Esophagus (tissue), 2 donors: ENCODE data around the gene KCNMB3. TPM values are rescaled to one million over a fixed set of nuclear protein-coding genes. Genes with fewer than 3 reads are reported as not detected.
"Not testable (repeated sequence)": the region's sequence is repeated elsewhere in the genome, so short reads cannot be mapped to it uniquely, and the experiment has no call there.

Experiments used
- H3K27ac ChIP-seq, 2 donors: one replicate each; pipeline ENCODE4 v1.5.1; 2013; ENCODE audit warnings: low read depth in 2 of 2, mild to moderate bottlenecking in 2 of 2, inconsistent platforms in 1 of 2, low read length in 1 of 2, moderate library complexity in 1 of 2
- H3K27me3 ChIP-seq, 2 donors: one replicate each; pipeline ENCODE4 v1.6.1; 2013; ENCODE audit warnings: low read length in 2 of 2, control low read depth in 1 of 2, mild to moderate bottlenecking in 1 of 2; ENCODE audit not compliant: insufficient read depth in 2 of 2, control insufficient read depth in 1 of 2
- H3K36me3 ChIP-seq, 2 donors: one replicate each; pipeline ENCODE4 v1.6.1; 2013; ENCODE audit warnings: low read length in 1 of 2; ENCODE audit not compliant: control insufficient read depth in 2 of 2, insufficient read depth in 2 of 2
- H3K4me1 ChIP-seq, 2 donors: one replicate each; pipeline ENCODE4 v1.6.1; 2013; ENCODE audit warnings: low read length in 1 of 2; ENCODE audit not compliant: control insufficient read depth in 2 of 2, insufficient read depth in 2 of 2
- H3K4me3 ChIP-seq, 2 donors: one replicate each; pipeline ENCODE4 v1.5.1; 2013; ENCODE audit warnings: low read length in 2 of 2, mild to moderate bottlenecking in 2 of 2, low read depth in 1 of 2, moderate library complexity in 1 of 2
- H3K9me3 ChIP-seq, 2 donors: one replicate each; pipeline ENCODE4 v1.6.1; 2013; ENCODE audit warnings: mild to moderate bottlenecking in 2 of 2, low read depth in 1 of 2, low read length in 1 of 2, moderate library complexity in 1 of 2; ENCODE audit not compliant: control insufficient read depth in 2 of 2, insufficient read depth in 1 of 2
- WGBS, 2 donors: extraction: QIAGEN DNeasy Blood & Tissue Kit; methylation state at CpG; one replicate each; pipeline ENCODE4 v1.1.7; 2013; 5-methylcytosine and 5-hydroxymethylcytosine counted together
- polyA plus RNA-seq, 2 donors: library from polyadenylated mRNA; stranded (reverse); fragments of 200-250 nt; gene quantifications; one replicate each; pipeline ENCODE4 v1.2.3, GENCODE V29; 2013
- donor health status: healthy with polysubstance abuse.
- donor health status: Bipolar disorder and iron deficiency.

KCNMB3 gene
- polyA plus RNA-seq, 2 donors: 0.74 to 1.1 TPM

DNA sequence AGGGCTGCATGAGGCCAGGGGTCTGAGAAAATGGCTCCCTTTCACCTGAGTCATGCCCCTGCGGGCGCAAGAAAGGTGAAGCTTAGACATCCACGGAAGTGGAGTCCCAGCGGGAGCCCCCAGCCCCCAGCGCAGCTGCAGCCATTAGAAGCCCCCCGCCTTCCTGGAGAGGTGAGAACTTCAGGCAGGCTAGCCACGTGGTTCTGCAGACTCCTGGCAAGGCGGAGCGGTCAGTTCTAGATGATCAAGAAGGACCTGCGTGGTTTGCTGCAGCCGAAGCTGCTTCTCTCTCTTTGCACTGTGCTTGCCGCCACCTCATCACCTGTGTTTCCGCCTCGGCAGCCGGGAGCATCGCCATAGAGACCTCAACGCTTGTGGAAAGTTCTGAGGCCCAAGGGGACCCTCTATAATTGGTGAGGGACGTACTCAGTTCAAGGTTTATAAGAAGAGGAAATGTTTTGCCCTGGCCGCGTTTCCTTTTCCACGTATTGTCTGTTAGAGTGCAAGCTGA is 15.8 kb upstream of the KCNMB3 start:
- Histone ChIP-seq H3K27me3 (no peaks in the 10 kb centered on the region), H3K4me1 (no peaks in the 10 kb centered on the region), H3K27ac (no peak overlapping the region), H3K36me3 (no peaks in the 10 kb centered on the region), H3K4me3 (no peak overlapping the region), H3K9me3 (peaks cover 2% of the 10 kb centered on the region in 2 donors)
- 76 to 79% methylated on average over 21 of the region's 21 CpGs for WGBS, 2 donors

DNA sequence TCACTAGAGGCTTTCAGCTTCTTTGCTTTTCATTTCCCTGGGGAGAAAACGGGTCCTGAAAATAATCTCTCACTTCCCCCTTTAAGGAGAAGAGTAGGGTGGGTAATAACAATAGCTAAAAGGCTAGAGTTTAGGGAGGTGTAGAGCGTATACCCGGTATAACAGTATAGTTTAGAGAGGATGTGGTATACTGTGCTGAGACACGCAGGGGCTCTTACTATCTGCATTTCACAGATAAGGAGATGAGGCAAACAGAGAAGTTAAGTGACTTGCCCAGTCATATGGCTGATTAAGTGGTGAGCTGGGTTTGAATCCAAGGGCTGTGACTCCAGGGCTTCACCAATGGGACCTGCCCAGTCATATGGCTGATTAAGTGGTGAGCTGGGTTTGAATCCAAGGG is 15.0 kb upstream of the KCNMB3 start:
- no peaks in the 10 kb centered on the region for H3K27me3 ChIP-seq
- peaks cover 0 to 2% of the 10 kb centered on the region in 2 donors for H3K4me1 ChIP-seq
- no peak overlapping the region for H3K4me3 ChIP-seq
- 76 to 82% methylated on average over 4 of the region's 4 CpGs for WGBS, 2 donors
- H3K9me3 ChIP-seq: peaks cover 2% of the 10 kb centered on the region in 2 donors
- no peak overlapping the region for H3K27ac ChIP-seq
- H3K36me3 ChIP-seq: no peaks in the 10 kb centered on the region

DNA sequence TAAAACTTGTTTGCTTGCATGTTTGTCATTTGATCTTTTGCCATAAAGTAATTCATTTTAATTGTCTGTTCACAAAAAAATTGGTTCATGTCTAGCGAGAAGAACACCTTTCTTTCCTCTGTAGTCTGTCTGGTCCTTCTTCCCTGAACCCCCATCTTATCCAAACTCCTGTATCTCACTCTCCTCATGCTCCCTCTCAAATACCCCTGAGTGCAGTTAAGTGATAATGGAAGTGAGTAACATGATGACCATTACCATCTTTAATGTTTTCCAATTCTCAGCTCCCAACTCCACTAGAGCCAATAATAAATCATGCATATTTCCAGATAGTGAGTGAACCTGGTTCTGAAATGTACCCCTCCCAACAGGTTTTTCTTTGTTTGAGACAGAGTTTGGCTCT is 14.2 kb upstream of the KCNMB3 start:
- H3K36me3 ChIP-seq: no peaks in the 10 kb centered on the region
- peaks cover 0 to 3% of the 10 kb centered on the region in 2 donors for H3K4me1 ChIP-seq
- no peak overlapping the region for H3K27ac ChIP-seq
- H3K4me3 ChIP-seq: no peak overlapping the region
- peaks cover 2% of the 10 kb centered on the region in 2 donors for H3K9me3 ChIP-seq
- no peaks in the 10 kb centered on the region for H3K27me3 ChIP-seq
- WGBS, 2 donors: 82 to 83% methylated on average over 1 of the region's 1 CpG

DNA sequence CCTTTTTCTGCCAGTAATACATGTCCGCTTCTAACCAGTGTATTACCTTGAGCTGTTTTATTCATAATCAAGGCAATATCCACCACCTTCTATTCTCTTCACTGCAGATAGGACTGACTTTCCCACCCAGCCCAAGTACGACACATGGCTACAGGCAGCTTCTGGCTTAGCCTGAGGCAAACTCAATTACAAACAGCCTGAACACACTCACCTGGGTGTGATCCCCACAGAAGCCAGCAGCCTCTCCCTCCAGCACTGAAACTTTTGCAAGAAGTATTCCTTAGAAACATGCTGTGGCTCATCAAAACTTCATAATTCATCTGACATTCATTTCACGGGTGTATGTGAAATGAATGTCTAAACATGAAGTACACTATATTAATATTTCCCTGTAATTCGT is 13.5 kb upstream of the KCNMB3 start:
- H3K27me3 ChIP-seq: no peaks in the 10 kb centered on the region
- WGBS, 2 donors: 47 to 50% methylated on average over 4 of the region's 4 CpGs
- no peak overlapping the region for H3K27ac ChIP-seq
- peaks cover 2% of the 10 kb centered on the region in 2 donors for H3K9me3 ChIP-seq
- H3K4me3 ChIP-seq: no peak overlapping the region
- no peaks in the 10 kb centered on the region for H3K36me3 ChIP-seq
- peaks cover 0 to 3% of the 10 kb centered on the region in 2 donors for H3K4me1 ChIP-seq

DNA sequence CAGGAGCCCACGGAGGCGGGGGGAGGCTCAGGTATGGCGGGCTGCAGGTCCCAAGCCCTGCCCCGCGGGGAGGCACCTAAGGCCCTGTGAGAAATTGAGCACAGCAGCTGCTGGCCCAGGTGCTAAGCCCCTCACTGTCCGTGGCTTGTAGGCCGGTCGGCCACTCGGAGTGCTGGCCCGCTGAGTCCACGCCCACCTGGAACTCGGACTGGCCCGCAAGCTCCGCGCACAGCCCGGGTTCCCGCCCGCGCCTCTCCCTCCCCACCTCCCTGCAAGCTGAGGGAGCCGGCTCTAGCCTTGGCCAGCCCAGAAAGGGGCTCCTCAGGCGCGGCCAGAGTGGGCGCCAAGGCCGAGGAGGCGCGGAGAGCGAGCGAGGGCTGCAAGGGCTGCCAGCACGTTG is 12.2 kb upstream of the KCNMB3 start:
- H3K4me1 ChIP-seq: peaks cover 0 to 3% of the 10 kb centered on the region in 2 donors
- H3K36me3 ChIP-seq: no peaks in the 10 kb centered on the region
- H3K27ac ChIP-seq: no peak overlapping the region
- no peak overlapping the region for H3K4me3 ChIP-seq
- H3K9me3 ChIP-seq: peaks cover 2% of the 10 kb centered on the region in 2 donors
- no peaks in the 10 kb centered on the region for H3K27me3 ChIP-seq
- 97% methylated on average over 23 to 29 of the region's 29 CpGs for WGBS, 2 donors

DNA sequence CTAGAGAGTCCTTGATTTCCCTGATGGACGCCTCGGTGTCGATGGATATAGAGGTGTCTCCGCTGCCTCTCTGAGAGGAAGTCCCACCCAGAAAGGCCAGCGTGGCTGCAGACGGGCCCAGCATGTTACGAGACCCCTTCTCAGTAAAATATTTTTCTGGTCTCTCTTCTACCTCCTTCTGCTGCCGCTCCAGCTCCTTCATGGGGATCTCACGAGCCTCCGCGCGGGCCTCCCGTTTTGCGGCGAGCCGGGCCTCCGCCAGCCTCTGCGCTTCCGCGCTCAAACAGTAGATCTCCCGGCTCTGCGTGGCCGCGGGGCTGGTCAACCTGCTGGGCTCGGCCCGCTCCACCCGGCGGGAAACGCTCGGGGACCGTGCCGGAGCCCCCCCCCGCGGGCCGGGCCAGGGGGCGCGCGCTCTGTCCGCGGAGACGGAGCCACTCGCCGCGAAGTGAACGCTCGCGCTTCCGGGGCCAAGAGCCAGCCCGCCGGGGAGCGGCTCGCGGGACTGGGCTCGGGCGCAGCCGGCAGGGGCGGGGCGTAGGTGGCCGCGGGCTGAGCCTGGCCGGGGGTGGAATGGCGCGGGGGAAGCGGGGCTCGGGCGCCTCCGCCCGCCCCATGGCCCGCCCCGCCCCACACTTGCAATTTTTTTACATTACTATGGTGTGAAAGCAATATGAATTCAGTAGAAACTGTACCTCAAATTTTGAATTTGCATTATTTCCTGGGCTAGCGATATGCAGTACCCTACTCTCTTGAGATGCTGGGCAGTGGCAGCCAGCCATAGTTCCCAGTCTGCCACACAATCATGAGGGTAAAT is 10.2 kb upstream of the KCNMB3 start:
- H3K4me1 ChIP-seq: peaks cover 0 to 3% of the 10 kb centered on the region in 2 donors
- H3K27ac ChIP-seq: peak overlapping the region; percentile 25 to 29
- H3K27me3 ChIP-seq: no peaks in the 10 kb centered on the region
- H3K36me3 ChIP-seq: no peaks in the 10 kb centered on the region
- WGBS, 2 donors: 9 to 11% methylated on average over 71 of the region's 71 CpGs
- H3K9me3 ChIP-seq: peaks cover 2% of the 10 kb centered on the region in 2 donors
- H3K4me3 ChIP-seq: peak overlapping the region; percentile 61 to 68

DNA sequence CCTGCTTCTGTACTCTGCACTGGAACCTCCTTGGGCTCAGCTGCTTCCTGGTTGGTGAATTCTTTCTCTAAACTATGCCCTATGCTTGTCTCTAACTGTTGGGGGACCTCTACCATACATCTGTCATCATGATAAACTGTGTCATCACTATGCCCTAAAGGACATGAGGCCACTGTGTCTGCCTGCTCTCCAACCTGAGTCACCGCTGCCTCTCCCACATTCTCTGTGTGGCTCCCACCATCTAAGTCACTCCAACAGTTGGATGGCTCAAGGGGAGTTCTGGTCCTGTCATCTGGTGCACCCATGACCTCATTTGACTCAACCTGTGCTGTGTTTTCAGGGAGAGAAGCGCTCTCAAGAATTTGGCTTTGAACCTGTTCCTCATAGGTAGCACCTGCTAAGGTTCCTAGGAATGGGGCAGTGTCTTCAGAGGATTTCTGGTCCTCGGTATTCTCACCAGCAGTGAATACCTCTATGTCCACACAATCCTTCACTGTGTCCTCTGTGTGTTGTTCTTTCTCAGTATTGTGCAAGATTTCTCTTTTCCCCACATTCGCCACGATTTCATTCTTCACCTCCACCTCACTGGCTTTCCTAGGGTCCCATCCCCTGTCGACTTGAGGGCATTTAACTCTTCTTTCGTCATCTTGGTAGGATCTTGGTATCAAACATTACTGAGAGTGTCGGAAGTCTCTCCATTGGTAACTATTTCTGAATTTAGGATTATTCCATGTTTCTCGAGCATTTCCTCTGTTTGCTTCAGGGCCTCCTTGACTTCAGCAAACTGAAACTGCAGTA is 9.2 kb upstream of the KCNMB3 start:
- H3K4me3 ChIP-seq, H3K4me1 ChIP-seq, H3K27me3 ChIP-seq, H3K27ac ChIP-seq, H3K36me3 ChIP-seq, H3K9me3 ChIP-seq: not testable (repeated sequence)
- 97% methylated on average over 9 of the region's 9 CpGs for WGBS, 2 donors

DNA sequence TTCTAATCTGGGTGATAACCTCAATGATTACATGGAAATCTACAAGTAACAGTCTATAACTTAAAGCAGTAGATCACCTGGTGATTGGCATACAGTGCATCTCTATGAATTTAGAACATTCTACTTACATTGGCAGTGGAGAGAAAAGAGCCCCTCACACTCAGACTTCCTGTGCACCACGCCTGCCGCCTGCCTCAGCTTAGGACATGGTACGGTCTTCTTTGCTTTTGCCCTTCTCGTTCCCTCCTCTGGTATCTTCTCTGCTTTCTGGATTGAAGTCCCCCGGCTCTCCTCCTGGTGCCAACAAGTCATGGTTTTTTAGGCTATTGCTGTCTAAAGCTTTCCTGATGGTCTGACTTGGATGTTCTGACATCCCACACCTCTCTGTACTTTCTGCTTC is 7.9 kb upstream of the KCNMB3 start:
- Histone ChIP-seq H3K9me3 (peaks cover 2% of the 10 kb centered on the region in 2 donors), H3K36me3 (no peaks in the 10 kb centered on the region), H3K4me3 (no peak overlapping the region), H3K27me3 (no peaks in the 10 kb centered on the region), H3K4me1 (peaks cover 0 to 3% of the 10 kb centered on the region in 2 donors), H3K27ac (no peak overlapping the region)
- WGBS, 2 donors: 88 to 89% methylated on average over 5 of the region's 5 CpGs

DNA sequence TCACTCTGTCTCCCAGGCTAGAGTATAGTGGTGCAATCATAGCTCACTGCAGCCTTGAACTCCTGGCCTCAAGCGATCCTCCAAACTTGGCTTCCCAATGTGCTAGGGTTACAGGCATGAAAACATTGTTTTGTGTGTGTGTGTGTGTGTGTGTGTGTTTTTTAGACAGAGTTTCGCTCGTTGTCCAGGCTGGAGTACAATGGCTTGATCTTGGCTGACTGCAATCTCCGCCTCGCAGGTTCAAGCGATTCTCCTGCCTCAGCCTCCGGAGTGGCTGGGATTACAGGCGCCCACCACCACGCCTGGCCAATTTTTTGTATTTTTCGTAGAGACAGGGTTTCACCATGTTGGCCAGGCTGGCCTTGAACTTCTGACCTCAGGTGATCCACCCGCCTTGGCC is 6.8 kb upstream of the KCNMB3 start:
- not testable (repeated sequence) for H3K9me3 ChIP-seq, H3K4me3 ChIP-seq, H3K27me3 ChIP-seq, H3K27ac ChIP-seq, H3K36me3 ChIP-seq, H3K4me1 ChIP-seq
- 95% methylated on average over 11 of the region's 11 CpGs for WGBS, 2 donors
